ENCODE data around the gene CTDSPL.
A peak's percentile ranks its signal among the peaks of the same experiment; 100 is the strongest.
"Not testable (repeated sequence)": the region's sequence is repeated elsewhere in the genome, so short reads cannot be mapped to it uniquely, and the experiment has no call there.

Gene CTDSPL

DNA sequence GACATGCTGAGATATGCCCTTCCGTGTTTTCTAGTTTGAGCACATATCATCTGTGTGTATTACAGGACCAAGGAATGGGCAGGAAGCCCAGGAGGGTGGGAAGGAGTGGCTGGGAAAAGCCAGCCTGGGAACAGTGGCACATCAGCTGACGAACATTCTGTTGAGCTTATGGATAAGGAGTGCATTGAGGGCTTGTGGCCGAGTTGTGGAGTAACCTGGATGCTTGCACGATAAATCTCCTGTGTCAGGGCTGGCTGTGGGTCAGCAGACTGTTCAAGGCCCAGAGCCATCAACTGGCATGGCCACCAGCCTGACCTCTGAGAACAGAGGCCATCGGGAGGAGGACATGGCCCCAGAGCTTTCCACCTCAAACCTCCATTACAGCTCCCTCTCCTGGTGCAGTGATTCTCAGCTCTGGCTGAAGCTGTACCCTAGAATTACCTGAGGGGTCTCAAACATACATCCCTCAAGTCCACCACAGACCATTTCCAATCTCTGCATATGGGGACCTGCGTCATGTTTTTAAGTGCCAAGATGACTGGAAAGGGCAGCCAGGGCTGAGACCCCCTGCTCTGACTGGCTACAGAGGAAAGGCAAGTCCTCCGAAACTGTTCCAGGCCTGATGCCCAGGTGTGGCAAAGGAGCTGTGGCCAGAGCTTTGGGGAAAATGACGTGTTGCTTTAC lies 124.1 kb downstream of the CTDSPL start:
- DNase-seq (ENCODE audit: low read depth in 2 of 3, low spot score in 2 of 3) = no peak

DNA sequence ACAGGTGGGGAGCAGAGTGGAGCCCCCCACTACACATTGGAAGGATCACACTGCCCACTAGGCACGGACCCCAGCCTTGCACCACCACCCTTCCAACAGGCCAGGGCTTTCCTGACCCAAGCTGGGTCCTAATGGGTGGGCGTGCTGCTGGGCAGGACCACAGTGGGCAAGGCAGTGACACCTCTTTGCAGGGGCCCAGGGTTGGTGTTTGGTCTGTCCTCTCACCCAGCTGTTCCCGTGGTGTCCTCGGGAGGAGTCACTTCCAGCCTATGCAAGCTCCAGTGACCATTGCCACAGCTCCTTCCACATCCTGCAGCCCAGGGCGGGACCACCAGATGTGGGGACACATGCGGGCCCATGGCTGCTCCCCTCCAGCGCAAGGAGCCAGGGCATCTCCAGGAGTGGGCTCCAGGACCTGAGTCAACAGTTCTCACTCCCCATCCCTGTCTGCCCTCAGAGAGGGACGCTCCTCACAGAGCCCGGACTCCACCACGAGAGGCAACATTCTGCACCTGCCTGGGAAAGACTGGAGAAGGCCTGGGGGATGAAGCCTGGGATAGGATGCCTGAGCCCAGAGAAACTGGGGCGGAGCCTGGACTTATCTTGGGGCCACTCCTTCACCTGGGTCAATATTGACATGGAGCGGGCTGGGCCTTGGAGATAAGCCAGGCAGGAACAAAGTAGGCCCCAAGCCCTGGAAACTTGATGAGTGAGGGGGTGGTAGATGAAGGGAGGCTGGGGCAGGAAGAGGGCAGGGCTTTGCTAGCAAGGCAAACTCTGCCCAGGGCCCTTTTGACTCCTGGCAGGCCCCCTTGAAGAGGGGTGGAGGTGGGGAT lies 125.0 kb downstream of the CTDSPL start:
- DNase-seq (ENCODE audit: low read depth in 2 of 3, low spot score in 2 of 3) = no peak

DNA sequence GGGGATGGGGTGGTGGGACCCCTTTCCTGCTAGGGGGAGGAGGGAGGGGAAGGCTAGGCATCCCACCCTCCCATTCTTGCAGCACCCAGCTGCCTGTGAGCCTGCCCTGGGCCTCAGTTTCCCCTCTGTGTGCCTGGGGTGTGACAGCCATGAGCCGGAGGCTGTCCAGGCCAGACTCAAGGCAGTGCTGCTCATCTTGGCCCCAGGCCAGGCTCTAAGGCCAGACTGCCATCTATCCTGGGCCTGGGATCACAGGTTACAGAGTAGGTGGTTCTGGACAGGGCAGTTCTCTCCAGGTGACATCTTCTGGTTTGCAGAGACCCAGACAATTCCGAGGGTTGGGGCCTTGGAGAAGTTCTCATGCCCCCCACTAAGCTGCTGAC lies 125.6 kb downstream of the CTDSPL start:
- no peak for DNase-seq (ENCODE audit: low read depth in 2 of 3, low spot score in 2 of 3)

DNA sequence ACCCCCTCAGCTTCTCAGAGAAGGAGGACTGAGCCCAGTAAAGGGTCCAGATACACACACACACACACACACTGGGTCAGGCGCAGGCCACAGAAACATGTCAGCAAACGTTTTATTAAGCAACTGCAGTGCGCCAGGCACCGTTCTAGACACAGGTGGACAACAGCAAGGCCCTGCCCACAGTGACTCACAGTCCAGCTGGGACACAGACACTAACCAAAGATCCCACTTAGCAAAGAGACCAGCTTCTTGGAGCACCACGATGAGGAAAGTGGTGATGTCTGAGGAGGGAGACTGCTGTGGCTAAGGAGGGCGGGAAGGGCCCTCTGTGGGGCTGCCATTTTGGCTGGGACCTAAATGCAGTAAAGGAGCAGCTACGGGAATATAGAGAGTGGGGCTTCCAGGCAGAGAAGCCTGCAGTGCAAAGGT lies 126.1 kb downstream of the CTDSPL start:
- DNase-seq (ENCODE audit: low read depth in 2 of 3, low spot score in 2 of 3) = no peak

DNA sequence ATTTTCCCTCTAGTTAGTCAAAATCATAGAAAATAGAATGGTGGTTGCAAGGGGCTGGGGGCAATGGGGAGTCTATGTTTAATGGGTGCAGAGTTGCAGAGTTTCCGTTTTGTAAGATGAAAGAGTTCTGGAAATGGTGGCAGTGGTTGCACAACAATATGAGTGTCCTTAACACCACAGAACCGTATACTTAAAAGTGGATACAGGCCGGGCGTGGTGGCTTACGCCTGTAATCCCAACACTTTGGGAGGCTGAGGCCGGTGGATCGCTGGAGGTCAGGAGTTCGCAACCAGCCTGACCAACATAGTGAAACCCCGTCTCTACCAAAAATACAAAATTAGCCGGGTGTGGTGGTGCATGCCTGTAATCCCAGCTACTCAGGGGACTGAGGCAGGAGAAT lies 126.7 kb downstream of the CTDSPL start:
- not testable (repeated sequence) for DNase-seq (ENCODE audit: low read depth in 2 of 3, low spot score in 2 of 3)

DNA sequence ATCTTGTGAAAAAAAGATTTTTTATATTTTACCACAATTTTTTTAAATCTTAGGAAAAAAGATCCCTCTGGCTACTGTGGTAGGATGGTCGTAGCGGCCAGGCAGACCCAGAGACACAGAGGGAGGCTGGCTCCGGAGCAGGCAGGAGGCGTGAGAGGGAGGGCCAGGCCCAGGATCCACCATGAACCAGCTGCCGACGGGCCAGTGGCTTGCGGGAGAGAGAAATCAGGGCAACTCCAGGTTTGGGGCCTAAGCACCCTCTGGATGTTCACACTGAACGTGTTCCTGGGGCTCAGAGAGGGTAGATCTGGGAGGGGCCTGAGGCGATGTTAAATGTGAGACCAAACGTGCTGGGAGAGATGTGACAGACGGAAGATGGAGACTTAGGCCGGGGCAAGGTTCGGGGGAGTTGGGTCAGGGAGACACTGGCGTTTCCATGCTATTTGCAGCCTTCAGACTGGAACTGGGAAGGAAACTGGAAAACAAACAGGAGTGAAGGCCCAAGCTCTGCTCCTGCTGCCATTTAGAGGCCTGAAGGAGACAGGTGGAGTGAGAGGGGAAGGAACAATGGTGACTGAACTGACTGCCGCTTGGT lies 127.3 kb downstream of the CTDSPL start:
- no peak for DNase-seq (ENCODE audit: low read depth in 2 of 3, low spot score in 2 of 3)

DNA sequence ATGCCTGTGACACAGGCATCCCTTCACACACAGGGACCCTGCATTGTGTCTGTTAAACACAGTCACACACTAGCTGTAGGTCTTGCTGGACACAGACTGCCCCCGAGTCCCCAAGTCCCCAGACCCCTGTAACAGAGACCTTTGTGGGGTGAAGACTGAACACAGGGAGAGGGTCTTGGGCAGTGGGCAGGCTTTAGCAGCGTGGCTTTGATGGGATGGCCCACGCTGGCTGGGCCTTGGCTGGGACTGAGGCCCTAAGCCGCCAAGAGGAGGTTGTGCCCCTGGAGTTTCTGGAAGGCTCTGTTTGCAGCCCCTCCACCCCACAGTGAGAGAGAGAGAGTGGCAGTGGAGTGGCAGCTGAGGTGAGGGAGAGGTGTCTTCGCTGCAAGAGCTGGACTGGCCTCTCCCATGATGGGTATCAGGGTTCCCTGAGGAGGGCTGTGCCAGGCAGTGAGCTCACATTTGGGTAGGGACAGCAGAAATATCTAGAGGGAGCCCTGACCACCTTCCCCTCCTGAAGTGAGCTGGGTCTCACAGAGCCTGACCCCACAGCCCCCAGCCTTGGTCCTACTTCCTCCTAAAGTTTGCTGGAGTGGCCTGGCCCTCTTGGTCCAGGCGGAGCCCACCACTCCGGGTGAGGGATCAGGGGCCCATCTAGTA lies 128.3 kb downstream of the CTDSPL start:
- no peak for DNase-seq (ENCODE audit: low read depth in 2 of 3, low spot score in 2 of 3)

DNA sequence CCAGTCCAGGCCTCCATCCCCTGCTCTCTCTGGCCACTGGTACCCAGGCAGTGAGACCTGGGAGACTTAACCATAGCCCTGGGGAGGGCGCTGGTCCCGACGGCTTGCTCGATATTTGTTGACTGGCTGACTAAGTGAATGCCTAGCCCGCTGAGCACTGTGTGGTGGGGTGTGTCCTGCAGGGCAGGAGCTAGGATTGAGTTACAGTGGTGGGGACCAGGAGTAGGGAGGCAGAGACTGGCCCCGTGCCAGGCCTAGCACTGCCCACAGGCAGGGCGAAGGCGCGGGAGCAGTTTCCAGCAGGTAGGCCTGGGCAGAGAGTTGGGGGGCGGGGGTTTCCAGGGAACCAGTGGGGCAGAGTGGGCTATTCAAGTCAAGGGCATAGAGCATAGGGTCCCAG lies 128.8 kb downstream of the CTDSPL start, which contains the start of gene VILL:
VILL (plus strand) TSS at position 260 of the 400 bp plus-strand sequence. CDS start 2,887 bp downstream, outside the sequence.
- no peak for DNase-seq (ENCODE audit: low read depth in 2 of 3, low spot score in 2 of 3)

DNA sequence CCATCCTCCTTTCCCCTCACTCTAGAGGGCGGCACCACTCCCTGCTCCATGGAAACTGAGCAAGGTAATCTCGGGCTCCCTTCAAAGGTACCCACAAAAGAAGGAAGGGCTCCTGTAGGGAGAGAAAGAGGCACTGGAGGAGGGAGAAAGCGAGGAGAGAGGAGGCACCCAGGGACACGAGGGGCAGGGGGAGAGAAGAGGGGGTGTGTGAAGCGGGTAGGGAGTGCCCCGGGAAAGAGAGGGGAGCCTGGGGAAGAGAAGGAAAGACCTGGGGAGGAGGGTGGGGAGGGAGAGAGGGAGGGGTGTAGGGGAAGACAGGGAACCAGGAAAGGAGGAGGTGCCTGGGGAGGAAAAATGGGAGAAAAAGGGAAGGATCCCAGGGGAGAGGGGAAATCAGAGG lies 129.4 kb downstream of the CTDSPL start:
- DNase-seq (ENCODE audit: low read depth in 2 of 3, low spot score in 2 of 3) = no peak

DNA sequence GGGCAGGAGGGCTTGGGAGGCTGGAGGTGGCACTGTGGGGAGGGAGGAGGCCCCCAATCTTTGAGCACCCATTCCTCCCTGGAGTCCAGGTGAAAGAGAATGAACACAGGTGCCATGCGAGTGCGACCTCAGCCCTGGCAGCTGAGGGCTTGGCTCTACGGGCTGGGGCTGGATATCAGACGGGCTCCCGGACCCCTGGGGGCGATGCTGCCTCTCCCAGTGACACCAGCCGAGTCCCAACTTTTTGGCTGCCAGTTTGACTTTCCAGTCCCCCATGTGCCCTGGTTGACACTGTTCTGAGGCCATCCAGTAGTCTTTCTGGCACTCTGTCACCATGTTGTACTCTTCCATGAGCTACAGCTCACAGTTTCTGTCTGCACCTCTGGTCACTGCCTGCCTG lies 130.1 kb downstream of the CTDSPL start:
- DNase-seq (ENCODE audit: low read depth in 2 of 3, low spot score in 2 of 3) = no peak

DNA sequence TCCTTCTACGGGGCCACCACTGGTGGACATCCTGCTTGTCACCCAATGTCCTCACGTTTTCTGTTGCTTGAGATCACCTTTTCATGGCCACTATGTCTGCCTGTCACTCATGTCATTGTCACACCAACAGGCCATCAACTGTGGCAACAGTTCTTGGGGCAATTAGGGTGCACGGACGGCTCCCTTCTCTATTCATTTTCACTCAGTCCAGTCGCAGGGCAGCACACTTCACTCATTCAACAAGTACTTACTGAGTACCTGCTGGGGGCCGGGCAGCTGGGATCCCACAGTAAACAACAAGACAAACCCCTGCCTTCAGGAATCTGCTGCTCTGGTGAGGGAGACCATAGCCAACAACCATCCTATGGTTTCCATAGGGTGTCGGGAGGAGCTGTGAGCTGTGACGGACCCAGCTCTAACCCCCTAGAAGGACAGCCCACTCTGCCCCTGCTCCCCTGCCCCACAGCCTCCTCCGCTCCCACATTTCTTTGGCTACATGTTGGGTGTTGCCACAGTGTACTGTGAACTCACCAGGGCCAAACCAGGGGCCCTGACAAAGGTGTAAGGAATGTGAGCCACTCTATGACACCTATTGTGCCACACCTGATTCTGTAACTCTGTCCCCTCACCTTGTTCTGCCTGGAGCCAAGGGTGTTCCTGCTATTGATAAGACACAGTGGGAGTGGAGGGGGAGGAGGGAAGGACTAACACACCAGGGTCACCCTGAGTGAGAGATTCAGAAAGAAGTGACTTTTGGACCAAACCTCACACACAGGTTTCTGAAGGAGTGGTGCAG lies 130.8 kb downstream of the CTDSPL start:
- no peak for DNase-seq (ENCODE audit: low read depth in 2 of 3, low spot score in 2 of 3)

DNA sequence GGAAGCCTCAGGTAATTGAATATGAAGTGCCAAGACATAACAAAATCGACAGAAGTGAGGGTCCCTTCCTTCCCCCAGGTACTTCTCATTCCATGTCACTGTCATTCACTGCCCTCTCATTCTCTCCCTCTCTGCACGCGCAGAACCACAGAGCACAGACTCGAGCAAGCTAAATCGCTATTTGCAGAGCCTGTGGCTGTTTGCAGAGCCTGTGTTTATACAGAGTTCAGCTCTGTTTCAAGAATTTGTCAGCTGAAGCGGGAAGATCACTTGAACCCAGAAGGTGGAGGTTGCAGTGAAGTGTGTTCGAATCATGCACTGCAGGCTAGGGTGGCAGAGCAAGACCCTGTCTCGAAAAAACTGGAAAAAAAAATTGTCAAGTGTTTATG lies 131.4 kb downstream of the CTDSPL start:
- no peak for DNase-seq (ENCODE audit: low read depth in 2 of 3, low spot score in 2 of 3)

DNA sequence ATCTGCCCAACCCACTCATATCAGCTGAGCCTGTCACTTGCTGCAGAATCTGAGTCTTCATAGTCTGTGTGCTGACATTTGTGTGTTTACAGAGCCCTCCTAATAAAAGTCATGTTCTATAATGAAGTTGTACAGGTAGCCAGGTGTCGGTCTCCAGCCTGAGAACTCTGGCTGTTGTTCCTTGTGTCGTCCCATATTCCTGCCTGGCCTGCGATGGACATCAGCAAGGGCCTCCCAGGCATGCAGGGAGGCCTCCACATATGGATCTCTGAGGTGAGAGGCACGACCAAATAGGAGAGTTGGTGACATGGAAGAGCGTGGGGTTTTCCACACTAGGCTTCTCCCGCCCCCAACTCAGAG lies 131.8 kb downstream of the CTDSPL start:
- DNase-seq (ENCODE audit: low read depth in 2 of 3, low spot score in 2 of 3) = no peak

DNA sequence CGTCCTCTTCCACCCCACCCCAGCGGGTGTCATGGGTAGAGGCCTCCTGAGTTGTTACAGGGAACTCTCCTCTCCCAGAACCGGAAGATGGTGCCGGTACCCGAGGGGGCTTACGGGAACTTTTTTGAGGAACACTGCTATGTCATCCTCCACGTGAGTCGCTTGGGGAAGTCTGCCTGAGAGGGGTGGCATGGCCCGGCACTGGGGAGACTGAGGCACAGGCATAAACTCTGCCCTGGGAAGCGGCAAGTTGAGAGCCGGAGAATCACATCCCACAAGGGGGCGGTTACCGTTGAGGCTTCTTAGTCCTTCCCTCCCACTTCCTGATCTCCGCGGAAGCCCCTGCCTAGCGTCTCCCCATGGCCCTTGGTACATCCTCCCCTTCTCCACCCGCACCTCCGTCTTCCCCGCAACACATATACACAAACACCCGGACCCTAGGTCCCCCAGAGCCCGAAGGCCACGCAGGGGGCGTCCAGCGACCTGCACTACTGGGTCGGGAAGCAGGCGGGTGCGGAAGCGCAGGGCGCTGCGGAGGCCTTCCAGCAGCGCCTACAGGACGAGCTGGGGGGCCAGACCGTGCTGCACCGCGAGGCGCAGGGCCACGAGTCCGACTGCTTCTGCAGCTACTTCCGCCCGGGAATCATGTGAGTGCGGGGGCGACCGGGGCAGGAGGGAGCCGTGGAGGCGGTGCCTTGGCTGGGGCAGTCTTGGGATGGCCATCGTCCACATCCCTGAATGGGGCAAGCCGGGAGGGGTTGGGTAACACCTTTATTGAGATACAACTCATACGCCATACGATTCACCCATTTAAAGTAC lies 132.3 kb downstream of the CTDSPL start:
- DNase-seq (ENCODE audit: low read depth in 2 of 3, low spot score in 2 of 3) = peak; percentile 49 to 63 (median 55)

DNA sequence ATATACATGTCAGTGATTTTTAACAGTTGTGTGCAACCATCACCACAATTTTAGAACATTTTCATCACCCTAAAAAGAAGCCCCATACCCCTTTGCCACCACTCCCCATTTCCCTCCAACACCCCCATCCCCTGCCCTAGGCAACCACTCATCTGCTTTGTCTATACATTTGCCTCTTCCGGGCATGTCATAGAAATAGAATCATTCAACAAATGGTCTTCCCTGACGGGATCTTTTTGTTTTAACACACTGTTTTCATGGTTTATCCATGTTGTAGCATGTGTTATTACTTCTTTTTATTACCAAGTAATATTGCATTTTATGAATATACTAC lies 132.9 kb downstream of the CTDSPL start:
- DNase-seq (ENCODE audit: low read depth in 2 of 3, low spot score in 2 of 3) = no peak

DNA sequence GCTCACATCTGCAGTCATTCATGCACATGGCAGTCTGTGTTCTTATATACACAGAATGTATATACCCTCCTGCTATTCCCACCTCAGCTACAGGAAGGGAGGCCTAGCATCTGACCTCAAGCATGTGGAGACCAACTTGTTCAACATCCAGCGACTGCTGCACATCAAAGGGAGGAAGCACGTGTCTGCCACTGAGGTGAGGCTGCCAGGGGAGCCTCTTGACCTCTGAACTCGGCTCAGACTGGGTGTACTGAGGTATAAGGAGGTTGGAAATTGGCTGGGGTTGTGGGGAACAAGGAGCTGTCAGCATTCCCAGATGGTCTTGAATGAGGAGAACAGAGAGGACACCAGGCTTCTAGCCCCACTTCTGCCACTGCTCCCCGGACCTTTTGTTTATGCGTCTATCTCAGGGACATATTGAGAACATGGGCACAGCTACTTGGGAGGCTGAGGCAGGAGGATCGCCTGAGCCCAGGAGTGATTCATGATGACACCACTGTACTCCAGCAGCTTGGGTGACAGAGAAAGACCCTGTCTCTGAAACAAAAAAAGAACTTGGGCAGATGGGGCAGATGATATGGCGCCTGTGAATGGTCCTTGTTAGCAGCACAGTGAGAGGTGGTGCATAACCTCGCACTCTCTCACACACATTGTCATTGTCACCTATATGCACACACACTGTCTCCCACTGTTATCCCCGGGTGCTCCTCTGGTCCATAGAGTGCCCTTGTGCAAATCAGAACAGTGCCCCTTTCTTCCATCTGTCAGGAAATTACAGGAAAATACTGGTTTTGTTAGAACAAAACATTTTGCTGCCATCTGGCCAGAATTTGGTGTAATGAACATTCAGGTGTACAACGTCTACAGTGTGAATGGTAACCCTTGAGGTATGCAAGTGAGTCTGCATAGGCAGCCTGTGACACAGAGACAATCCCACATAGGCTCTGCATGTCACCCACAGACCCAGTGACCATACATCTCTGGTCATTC lies 134.3 kb downstream of the CTDSPL start:
- no peak for DNase-seq (ENCODE audit: low read depth in 2 of 3, low spot score in 2 of 3)

DNA sequence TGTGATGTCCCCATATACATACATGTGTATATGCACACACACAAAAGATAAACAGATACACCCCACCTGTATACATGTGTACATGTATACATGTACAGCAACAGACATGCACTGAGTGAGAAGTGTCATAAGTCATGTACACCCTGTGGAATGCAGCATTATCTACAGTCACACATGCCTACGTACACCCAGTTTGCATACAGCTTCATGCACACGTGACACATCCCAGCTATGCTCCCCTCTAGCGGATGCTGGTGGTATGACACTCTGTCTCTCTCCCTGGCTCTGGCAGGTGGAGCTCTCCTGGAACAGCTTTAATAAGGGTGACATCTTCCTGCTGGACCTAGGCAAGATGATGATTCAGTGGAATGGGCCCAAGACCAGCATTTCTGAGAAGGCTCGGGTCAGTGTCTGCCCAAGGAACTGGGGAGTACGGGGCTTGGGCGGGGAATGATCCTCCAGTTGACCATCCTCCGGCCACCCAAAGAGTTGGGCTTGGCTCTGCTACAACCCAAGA lies 135.2 kb downstream of the CTDSPL start:
- DNase-seq (ENCODE audit: low read depth in 2 of 3, low spot score in 2 of 3) = peak; percentile 37 to 80 (median 61)

DNA sequence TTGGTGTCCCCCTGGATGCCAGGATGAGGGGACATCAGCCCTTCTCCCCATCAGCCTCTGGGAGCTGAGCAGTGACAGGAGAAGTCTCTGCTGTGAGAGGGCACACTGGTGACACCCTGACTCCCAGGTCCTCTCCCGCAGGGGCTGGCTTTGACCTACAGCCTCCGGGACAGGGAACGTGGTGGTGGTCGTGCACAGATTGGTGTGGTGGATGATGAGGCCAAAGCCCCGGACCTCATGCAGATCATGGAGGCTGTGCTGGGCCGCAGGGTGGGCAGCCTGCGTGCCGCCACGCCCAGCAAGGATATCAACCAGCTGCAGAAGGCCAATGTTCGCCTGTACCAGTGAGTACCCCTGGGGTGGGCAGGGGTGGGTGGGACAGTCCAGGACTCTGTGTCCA lies 135.7 kb downstream of the CTDSPL start:
- DNase-seq (ENCODE audit: low read depth in 2 of 3, low spot score in 2 of 3) = no peak
